Panc1 (cell line): ENCODE measurements around the gene NRSN1.

Source experiments
- POLR2AphosphoS5 ChIP-seq: IDR thresholded peaks from 2 replicates; pipeline ENCODE4 v1.6.1; 2012; ENCODE audit warnings: mild to moderate bottlenecking, low read depth, low read length, moderate library complexity
- SIN3A ChIP-seq: IDR thresholded peaks from 2 replicates; pipeline ENCODE4 v1.6.1; 2012; ENCODE audit warnings: low read depth, mild to moderate bottlenecking, low read length, moderate library complexity, borderline replicate concordance; ENCODE audit not compliant: insufficient read depth
- TCF7L2 ChIP-seq: IDR thresholded peaks from 2 replicates; pipeline ENCODE4 v1.6.1; 2011; ENCODE audit warnings: mild to moderate bottlenecking, low read depth, low read length, inconsistent platforms
- TF ChIP-seq, protein P1 (sequence below): fragments of 450-650 bp; IDR thresholded peaks from 2 replicates; pipeline ENCODE4 v1.5.1; 2017; ENCODE audit warnings: mild to moderate bottlenecking
- TF ChIP-seq, protein P2 (sequence below), 2 experiments: IDR thresholded peaks; 2 replicates each; pipeline ENCODE4 v1.6.1; 2011 to 2012; ENCODE audit warnings: low read depth in 2 of 2, control low read depth in 1 of 2, low read length in 1 of 2, mild to moderate bottlenecking in 1 of 2, moderate library complexity in 1 of 2; ENCODE audit not compliant: insufficient read depth in 1 of 2

DNA sequence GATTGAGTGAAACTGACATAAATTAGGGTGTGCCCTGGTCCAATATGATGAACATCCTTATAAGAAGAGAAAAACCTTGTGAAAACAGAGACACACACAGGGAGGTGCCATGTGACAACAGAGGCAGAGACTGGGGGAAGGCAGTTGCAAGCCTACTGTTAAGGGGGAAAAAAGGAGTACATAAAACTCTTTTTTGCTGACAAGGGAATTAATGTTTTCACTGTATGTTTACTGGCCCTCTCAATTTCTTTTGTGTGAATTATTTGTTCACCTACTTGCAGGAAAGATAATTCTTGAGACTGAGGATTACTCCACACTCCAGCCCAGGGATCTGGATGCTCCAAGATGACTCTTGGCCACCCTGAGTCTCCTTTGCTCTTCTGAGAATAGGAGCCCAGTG, 12.1 kb upstream of the NRSN1 start:
- no peak for TF ChIP-seq POLR2AphosphoS5
- TF ChIP-seq, protein P1, sequence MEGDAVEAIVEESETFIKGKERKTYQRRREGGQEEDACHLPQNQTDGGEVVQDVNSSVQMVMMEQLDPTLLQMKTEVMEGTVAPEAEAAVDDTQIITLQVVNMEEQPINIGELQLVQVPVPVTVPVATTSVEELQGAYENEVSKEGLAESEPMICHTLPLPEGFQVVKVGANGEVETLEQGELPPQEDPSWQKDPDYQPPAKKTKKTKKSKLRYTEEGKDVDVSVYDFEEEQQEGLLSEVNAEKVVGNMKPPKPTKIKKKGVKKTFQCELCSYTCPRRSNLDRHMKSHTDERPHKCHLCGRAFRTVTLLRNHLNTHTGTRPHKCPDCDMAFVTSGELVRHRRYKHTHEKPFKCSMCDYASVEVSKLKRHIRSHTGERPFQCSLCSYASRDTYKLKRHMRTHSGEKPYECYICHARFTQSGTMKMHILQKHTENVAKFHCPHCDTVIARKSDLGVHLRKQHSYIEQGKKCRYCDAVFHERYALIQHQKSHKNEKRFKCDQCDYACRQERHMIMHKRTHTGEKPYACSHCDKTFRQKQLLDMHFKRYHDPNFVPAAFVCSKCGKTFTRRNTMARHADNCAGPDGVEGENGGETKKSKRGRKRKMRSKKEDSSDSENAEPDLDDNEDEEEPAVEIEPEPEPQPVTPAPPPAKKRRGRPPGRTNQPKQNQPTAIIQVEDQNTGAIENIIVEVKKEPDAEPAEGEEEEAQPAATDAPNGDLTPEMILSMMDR, result no peak
- TF ChIP-seq, protein P2, sequence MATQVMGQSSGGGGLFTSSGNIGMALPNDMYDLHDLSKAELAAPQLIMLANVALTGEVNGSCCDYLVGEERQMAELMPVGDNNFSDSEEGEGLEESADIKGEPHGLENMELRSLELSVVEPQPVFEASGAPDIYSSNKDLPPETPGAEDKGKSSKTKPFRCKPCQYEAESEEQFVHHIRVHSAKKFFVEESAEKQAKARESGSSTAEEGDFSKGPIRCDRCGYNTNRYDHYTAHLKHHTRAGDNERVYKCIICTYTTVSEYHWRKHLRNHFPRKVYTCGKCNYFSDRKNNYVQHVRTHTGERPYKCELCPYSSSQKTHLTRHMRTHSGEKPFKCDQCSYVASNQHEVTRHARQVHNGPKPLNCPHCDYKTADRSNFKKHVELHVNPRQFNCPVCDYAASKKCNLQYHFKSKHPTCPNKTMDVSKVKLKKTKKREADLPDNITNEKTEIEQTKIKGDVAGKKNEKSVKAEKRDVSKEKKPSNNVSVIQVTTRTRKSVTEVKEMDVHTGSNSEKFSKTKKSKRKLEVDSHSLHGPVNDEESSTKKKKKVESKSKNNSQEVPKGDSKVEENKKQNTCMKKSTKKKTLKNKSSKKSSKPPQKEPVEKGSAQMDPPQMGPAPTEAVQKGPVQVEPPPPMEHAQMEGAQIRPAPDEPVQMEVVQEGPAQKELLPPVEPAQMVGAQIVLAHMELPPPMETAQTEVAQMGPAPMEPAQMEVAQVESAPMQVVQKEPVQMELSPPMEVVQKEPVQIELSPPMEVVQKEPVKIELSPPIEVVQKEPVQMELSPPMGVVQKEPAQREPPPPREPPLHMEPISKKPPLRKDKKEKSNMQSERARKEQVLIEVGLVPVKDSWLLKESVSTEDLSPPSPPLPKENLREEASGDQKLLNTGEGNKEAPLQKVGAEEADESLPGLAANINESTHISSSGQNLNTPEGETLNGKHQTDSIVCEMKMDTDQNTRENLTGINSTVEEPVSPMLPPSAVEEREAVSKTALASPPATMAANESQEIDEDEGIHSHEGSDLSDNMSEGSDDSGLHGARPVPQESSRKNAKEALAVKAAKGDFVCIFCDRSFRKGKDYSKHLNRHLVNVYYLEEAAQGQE (IDR thresholded peaks at IDR 0.05; ENCODE audit: insufficient read depth in 1 of 2, low read depth in 2 of 2, low read length in 1 of 2), result no peak
- no peak for TF ChIP-seq SIN3A
- no peak for TF ChIP-seq TCF7L2
